NCI-H524 treated with DMSO at 0.1 percent for 48 hours (cell line): Measurements from ENCODE around the gene VRK3.

Source experiments
- DNase-seq: peaks from one replicate; lab custom pipeline; 2025; lab: John Stamatoyannopoulos, UW

VRK3 gene

GRCh38 chr19:49930483-49931011 is 94.6 kb downstream of the VRK3 start:
- DNase-seq: no peak

- peak; percentile 69 for DNase-seq
Observed at GRCh38 chr19:49929611-49930482, 95.3 kb downstream of the VRK3 start.

GRCh38 chr19:49929121-49929610 is 96.0 kb downstream of the VRK3 start, which contains the start of the genes ATF5 and NUP62:
TSS of gene ATF5 (plus strand) at chr19:49929205. CDS start at chr19:49930851, 1,646 bp downstream.
TSS of gene NUP62 (minus strand) at chr19:49929504. CDS start at chr19:49909807, 19,697 bp downstream.
- peak; percentile 73 for DNase-seq

- no peak for DNase-seq
Observed at GRCh38 chr19:49927526-49928264, 97.5 kb downstream of the VRK3 start.

GRCh38 chr19:49926515-49926914 is 98.7 kb downstream of the VRK3 start:
- DNase-seq: no peak
